ENCODE measurements around the gene GSTM2.
"Not testable (repeated sequence)": the region's sequence is repeated elsewhere in the genome, so short reads cannot be mapped to it uniquely, and the experiment has no call there.

GSTM2 gene

DNA sequence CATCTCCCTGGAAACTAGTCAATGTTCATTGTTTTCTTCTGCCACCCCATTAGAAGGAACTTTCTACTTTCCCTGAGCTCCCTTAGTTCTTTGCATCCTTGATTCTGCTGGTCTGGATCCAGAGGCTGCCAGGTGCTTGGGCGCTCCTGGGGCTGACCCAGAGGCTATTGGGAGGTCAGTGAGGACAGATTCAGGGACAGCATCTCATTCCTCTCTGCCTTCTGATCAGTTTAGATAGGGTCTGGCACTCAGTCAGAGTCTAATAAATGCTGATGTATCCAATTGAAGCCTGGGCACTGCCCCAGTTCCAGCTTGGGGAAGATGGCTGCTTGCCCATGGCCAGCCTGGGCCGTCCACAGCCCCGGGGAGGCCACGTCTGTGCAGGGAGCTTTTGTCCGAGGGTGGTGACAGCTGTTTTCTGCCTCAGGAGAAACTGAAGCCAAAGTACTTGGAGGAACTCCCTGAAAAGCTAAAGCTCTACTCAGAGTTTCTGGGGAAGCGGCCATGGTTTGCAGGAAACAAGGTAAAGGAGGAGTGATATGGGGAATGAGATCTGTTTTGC, 22.1 kb downstream of the GSTM2 start:
- H3K4me3 ChIP-seq (ENCODE audit: low read length) = no peak overlapping the region
- TF ChIP-seq, protein P1, sequence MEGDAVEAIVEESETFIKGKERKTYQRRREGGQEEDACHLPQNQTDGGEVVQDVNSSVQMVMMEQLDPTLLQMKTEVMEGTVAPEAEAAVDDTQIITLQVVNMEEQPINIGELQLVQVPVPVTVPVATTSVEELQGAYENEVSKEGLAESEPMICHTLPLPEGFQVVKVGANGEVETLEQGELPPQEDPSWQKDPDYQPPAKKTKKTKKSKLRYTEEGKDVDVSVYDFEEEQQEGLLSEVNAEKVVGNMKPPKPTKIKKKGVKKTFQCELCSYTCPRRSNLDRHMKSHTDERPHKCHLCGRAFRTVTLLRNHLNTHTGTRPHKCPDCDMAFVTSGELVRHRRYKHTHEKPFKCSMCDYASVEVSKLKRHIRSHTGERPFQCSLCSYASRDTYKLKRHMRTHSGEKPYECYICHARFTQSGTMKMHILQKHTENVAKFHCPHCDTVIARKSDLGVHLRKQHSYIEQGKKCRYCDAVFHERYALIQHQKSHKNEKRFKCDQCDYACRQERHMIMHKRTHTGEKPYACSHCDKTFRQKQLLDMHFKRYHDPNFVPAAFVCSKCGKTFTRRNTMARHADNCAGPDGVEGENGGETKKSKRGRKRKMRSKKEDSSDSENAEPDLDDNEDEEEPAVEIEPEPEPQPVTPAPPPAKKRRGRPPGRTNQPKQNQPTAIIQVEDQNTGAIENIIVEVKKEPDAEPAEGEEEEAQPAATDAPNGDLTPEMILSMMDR (IDR thresholded peaks at IDR 0.05; ENCODE audit: insufficient read depth, low read depth, low read length, missing control alignments) = no peak
- no peak for DNase-seq (ENCODE audit: low read depth)

DNA sequence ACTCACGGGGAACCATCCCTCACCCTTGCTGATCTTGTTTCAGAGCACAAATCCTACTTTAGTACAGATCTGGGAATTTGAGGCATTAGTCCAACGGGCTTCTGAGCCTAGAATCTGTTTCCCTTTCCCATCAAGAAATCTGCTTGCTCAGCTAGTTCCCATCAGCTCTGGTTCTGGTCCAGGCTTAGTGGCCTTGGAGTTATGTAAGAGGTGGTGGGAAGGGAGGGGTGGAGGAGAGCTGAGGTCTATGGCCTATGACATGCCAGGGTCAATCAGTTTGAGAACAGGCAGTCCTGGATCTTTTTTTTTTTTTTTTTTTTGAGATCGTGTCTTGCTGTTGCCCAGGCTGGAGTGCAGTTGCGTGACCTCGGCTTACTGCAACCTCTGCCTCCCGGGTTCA, 23.9 kb downstream of the GSTM2 start:
- DNase-seq (ENCODE audit: low read depth) = no peak
- TF ChIP-seq, protein P1 (IDR thresholded peaks at IDR 0.05; ENCODE audit: insufficient read depth, low read depth, low read length, missing control alignments) = no peak
- H3K4me3 ChIP-seq (ENCODE audit: low read length) = no peak overlapping the region

DNA sequence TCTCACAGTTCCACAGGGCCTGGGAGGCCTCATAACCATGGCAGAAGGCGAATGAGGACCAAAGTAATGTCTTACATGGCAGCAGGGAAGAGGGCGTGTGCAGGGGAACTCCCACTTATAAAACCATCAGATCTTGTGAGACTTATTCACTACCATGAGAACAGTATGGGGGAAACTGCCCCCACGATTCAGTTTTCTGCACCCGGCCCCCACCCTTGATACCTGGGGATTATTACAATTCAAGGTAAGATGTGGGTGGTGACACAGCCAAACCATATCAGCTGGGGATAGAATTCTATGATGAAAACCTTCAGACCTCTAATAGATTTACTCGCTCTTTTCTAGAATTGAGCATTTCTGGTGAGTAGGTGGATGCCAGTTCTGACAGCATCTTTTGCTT, 26.5 kb downstream of the GSTM2 start:
- H3K4me3 ChIP-seq (ENCODE audit: low read length); DNase-seq (ENCODE audit: low read depth): not testable (repeated sequence)

DNA sequence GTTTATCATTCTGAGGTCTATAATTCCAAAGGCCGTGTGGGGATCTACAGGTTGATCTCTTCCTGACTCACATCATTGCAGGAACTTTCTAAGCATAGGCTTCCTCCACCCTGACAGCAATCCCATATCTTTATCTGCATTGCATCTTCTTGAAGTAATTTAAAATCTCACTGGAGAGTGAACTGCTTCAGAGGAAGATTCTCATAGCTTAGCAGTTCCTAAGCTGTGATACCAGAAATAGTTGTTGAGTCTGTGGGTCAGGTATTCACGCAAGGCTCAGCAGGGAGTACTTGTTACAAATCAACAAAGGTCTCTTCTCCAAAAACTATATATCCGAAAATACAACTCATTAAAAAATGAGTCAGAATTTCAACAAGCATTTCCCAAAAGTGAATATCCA, 27.3 kb downstream of the GSTM2 start:
- not testable (repeated sequence) for H3K4me3 ChIP-seq (ENCODE audit: low read length); DNase-seq (ENCODE audit: low read depth)

DNA sequence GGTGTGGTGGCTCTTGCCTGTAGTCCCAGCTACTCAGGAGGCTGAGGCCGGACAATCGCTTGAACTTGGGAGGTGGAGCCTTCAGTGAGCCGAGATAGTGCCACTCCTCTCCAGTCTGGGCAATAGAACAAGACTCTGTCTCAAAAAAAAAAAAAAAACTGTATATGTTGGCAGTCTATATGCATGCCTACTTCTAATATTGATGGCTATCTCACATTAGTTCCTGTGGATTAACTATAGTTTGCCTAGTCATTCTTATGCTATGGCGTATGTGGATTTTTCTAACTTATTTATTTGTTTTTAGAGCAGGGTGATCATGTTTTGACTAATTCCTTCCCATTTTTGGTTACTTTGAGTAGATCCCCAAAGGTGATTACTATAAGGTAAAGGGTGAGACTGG, 29.2 kb downstream of the GSTM2 start:
- no peak overlapping the region for H3K4me3 ChIP-seq (ENCODE audit: low read length)
- TF ChIP-seq, protein P1 (IDR thresholded peaks at IDR 0.05; ENCODE audit: insufficient read depth, low read depth, low read length, missing control alignments) = no peak
- DNase-seq (ENCODE audit: low read depth) = no peak

DNA sequence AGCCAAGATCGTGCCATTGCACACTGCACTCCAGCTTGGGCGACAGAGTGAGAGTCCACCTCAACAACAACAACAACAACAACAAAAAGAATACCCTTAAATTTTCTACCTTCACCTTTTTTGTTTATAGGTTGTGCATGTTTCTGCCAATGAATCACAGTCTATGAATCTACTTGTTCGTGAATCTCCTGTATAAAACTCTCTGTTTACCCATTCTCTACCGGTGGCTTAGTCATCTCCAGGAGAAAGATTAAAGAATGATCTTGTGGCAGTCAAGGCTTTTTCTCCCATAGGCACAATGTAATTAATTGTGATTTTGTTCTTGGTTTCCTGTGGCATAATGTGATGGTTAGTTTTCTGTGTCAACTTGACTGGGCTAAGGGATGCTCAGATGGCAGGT, 30.0 kb downstream of the GSTM2 start:
- H3K4me3 ChIP-seq (ENCODE audit: low read length); DNase-seq (ENCODE audit: low read depth): not testable (repeated sequence)

DNA sequence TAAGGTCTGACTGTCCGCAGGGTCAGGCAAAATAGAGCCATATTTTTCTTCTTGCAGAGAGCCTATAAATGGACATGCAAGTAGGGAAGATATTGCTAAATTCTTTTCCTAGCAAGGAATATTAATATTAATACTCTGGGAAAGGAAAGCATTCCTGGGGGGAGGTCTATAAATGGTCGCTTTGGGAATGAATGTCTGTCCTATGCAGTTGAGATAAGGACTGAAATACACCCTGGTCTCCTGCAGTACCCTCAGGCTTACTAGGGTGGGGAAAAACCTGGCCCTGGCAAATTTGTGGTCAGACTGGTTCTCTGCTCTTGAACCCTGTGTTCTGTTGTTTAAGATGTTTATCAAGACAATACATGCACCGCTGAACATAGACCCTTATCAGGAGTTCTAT, 35.1 kb downstream of the GSTM2 start:
- H3K4me3 ChIP-seq (ENCODE audit: low read length) = not testable (repeated sequence)

DNA sequence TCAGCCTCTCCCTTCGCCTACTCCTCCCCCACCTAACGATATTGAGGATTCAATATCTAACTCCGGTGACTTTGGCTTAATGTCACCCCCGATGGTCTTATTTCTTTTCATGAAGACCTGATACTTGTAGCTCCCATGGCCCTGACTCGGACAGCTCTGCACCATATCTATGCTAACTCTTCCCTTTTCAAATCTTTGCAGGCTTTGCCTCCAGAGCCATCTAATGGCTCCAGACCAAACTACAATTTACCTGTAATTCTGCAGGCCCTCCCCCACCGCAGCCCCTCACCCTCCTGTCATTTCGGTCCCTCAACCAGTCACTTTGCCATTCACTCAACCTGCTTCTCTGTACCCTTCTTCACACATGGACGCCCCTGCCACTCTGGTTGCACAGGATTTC, 36.3 kb downstream of the GSTM2 start:
- no peak for DNase-seq (ENCODE audit: low read depth)
- TF ChIP-seq, protein P1 (IDR thresholded peaks at IDR 0.05; ENCODE audit: insufficient read depth, low read depth, low read length, missing control alignments) = peak; percentile 2

More for the DNA sequence above, 35.1 kb downstream of the GSTM2 start:
- DNase-seq (ENCODE audit: low read depth) = not testable (repeated sequence)

DNA sequence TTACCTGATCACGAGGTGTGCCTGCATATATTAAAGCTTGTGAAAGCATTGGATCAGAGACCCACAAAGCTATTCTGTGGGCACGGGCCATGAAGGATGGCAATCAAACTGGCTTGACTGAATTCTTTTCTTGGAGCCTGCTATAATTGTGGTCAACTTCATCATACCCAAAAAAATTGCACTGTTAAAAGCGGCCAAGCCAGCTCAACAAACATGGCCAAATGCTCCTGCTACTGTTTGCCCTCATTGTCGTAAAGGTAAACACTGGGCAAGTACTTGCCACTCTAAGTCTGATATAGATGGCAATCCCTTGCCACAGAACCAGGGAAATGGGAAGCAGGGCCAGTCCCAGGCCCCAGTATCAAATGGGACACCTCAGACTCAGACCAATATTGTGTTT, 37.6 kb downstream of the GSTM2 start:
- TF ChIP-seq, protein P1 (IDR thresholded peaks at IDR 0.05; ENCODE audit: insufficient read depth, low read depth, low read length, missing control alignments) = no peak
- DNase-seq (ENCODE audit: low read depth) = no peak
- H3K4me3 ChIP-seq (ENCODE audit: low read length) = no peak overlapping the region

More for the DNA sequence above, 36.3 kb downstream of the GSTM2 start:
- H3K4me3 ChIP-seq (ENCODE audit: low read length) = no peak overlapping the region

DNA sequence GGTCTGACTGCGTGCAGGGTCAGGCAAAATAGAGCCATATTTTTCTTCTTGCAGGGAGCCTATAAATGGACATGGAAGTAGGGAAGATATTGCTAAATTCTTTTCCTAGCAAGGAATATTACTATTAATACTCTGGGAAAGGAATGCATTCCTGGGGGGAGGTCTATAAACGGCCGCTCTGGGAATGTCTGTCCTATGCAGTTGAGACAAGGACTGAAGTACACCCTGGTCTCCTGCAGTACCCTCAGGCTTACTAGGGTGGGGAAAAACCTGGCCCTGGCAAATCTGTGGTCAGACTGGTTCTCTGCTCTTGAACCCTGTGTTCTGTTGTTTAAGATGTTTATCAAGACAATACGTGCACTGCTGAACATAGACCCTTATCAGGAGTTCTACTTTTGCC, 41.1 kb downstream of the GSTM2 start:
- not testable (repeated sequence) for H3K4me3 ChIP-seq (ENCODE audit: low read length); DNase-seq (ENCODE audit: low read depth)

DNA sequence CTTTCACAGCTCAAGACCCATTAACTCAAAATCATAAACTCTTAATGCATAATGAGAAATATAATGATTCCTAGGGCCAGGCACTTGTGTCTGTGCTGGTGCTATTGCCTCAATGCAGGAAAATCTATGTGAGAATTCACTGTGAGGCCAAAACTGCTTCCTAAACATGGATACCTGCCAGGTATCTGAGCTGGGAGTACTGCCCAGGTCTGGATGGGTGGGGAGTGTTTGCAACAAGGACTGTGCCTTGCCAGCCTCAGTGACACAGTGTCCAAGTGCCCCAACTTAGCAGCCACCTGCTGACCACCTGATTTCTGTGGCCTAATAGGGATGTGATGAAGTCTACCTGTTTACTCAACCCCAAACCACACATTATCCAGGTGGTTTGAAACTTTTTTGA, 42.0 kb downstream of the GSTM2 start:
- not testable (repeated sequence) for DNase-seq (ENCODE audit: low read depth); H3K4me3 ChIP-seq (ENCODE audit: low read length)

DNA sequence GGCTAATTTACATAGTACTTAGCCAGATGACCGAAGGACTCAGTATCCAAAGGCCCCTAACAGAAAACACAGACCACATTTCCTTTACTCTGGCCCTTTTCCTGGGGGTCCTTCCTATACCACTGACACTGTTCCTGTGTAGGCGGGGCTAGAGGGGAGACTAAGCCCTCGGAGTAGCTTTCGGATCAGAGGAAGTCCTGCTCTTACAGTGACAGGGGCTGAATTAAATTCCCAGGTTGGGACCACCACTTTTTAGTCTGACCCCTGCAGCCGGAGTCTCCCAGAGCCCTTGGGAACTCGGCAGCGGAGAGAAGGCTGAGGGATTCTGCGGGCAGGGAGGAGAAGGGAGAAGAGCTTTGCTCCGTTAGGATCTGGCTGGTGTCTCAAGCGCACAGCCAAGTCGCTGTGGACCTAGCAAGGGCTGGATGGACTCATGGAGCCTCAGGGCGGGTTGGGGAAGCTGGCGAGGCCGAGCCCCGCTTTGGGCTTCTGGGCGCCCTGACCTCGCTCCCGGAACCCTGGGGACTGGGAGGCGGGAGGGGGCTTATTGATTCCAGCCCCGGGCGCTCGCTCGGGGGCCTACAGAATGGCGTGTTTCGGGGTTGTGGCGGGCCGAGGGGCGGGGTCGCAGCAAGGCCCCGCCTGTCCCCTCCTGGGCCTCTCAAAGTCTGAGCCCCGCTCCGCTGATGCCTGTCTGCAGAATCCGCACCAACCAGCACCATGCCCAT, 43.9 kb downstream of the GSTM2 start, which contains the start of gene GSTM5:
TSS of gene GSTM5 (plus strand) at position 659 of the 728 bp plus-strand sequence. CDS start at position 721, 62 bp downstream.
- not testable (repeated sequence) for H3K4me3 ChIP-seq (ENCODE audit: low read length); DNase-seq (ENCODE audit: low read depth)
